HepG2 (cell line): ENCODE data around the gene NFS1. TPM values are rescaled to one million over a fixed set of nuclear protein-coding genes. Genes with fewer than 3 reads are reported as not detected.
A peak's percentile ranks its signal among the peaks of the same experiment; 100 is the strongest.

Source experiments
- AHR ChIP-seq: IDR thresholded peaks from 2 replicates; pipeline ENCODE4 v1.6.1; 2018; ENCODE audit warnings: missing genetic modification reagents, missing compliant biosample characterization
- FOXP1 ChIP-seq, 2 experiments: fragments of 450-650 bp in 1 of 2; IDR thresholded peaks; 2 replicates each; pipeline ENCODE4 v1.6.1; 2017 to 2018; ENCODE audit warnings: antibody characterized with exemption in 1 of 2
- KLF6 ChIP-seq: IDR thresholded peaks from 2 replicates; pipeline ENCODE4 v1.8.0; 2016; ENCODE audit warnings: missing biosample characterization, missing genetic modification reagents
- MBNL3 ChIP-seq: fragments of 250-450 bp; sonication (Bioruptor Pico); conservative IDR thresholded peaks from 2 replicates; pipeline ENCODE4 v1.8.0; 2022; ENCODE audit warnings: mild to moderate bottlenecking, inconsistent platforms
- MLLT10 ChIP-seq: sonication (generic); formaldehyde crosslinking; IDR thresholded peaks from 2 replicates; pipeline ENCODE4 v1.4.0; 2020; ENCODE audit warnings: missing genetic modification reagents
- NFKBIZ ChIP-seq: IDR thresholded peaks from 2 replicates; pipeline ENCODE4 v1.6.1; 2018; ENCODE audit warnings: missing genetic modification reagents, missing compliant biosample characterization
- NKX3-1 ChIP-seq: sonication (generic); formaldehyde crosslinking; IDR thresholded peaks from 2 replicates; pipeline ENCODE4 v1.5.0; 2020; ENCODE audit warnings: missing genetic modification reagents
- POLR2G ChIP-seq: fragments of 200-400 bp; formaldehyde crosslinking; IDR thresholded peaks from 2 replicates; pipeline ENCODE4 v1.6.1; 2018; ENCODE audit warnings: mild to moderate bottlenecking, low read depth, low read length, moderate library complexity
- RNF2 ChIP-seq: fragments of 450-650 bp; conservative IDR thresholded peaks from 2 replicates; pipeline ENCODE4 v1.6.1; 2016; ENCODE audit warnings: low read depth
- SALL1 ChIP-seq: sonication (generic); formaldehyde crosslinking; IDR thresholded peaks from 2 replicates; pipeline ENCODE4 v1.8.0; 2022; ENCODE audit warnings: mild to moderate bottlenecking, missing genetic modification reagents
- SETDB1 ChIP-seq: sonication (generic); formaldehyde crosslinking; IDR thresholded peaks from 2 replicates; pipeline ENCODE4 v1.5.1; 2020; ENCODE audit warnings: missing genetic modification reagents, mild to moderate bottlenecking, borderline replicate concordance
- SP140L ChIP-seq: sonication (generic); formaldehyde crosslinking; IDR thresholded peaks from 2 replicates; pipeline ENCODE4 v1.4.0; 2020; ENCODE audit warnings: missing genetic modification reagents, borderline replicate concordance
- SP5 ChIP-seq: IDR thresholded peaks from 2 replicates; pipeline ENCODE4 v1.6.1; 2016; ENCODE audit warnings: low read depth, borderline replicate concordance
- XBP1 ChIP-seq: sonication (generic); formaldehyde crosslinking; IDR thresholded peaks from 2 replicates; pipeline ENCODE4 v1.5.0; 2020; ENCODE audit warnings: missing genetic modification reagents
- ZBTB38 ChIP-seq: sonication (generic); formaldehyde crosslinking; IDR thresholded peaks from 2 replicates; pipeline ENCODE4 v1.5.1; 2020; ENCODE audit warnings: mild to moderate bottlenecking, missing genetic modification reagents
- ZNF354B ChIP-seq: sonication (generic); formaldehyde crosslinking; IDR thresholded peaks from 2 replicates; pipeline ENCODE4 v1.8.0; 2022; ENCODE audit warnings: mild to moderate bottlenecking, missing genetic modification reagents
- ZNF644 ChIP-seq: IDR thresholded peaks from 2 replicates; pipeline ENCODE4 v1.6.1; 2016; ENCODE audit warnings: low read depth
- ZNF678 ChIP-seq: sonication (generic); formaldehyde crosslinking; IDR thresholded peaks from 2 replicates; pipeline ENCODE4 v1.4.0; 2020; ENCODE audit warnings: mild to moderate bottlenecking, missing genetic modification reagents
- ZNF7 ChIP-seq: IDR thresholded peaks from 2 replicates; pipeline ENCODE4 v1.6.1; 2016; ENCODE audit warnings: missing biosample characterization, missing genetic modification reagents
- ZNF746 ChIP-seq: sonication (generic); formaldehyde crosslinking; IDR thresholded peaks from 2 replicates; pipeline ENCODE4 v1.8.0; 2022; ENCODE audit warnings: mild to moderate bottlenecking, missing genetic modification reagents
- ZNF782 ChIP-seq: sonication (generic); formaldehyde crosslinking; IDR thresholded peaks from 2 replicates; pipeline ENCODE4 v1.4.0; 2020; ENCODE audit warnings: missing genetic modification reagents, mild to moderate bottlenecking, borderline replicate concordance
- polyA plus RNA-seq, 8 experiments: library from polyadenylated mRNA; depleted of rRNA in 3 of 8; stranded (reverse) in 7 of 8; unstranded in 1 of 8; fragments of >200 nt; fragmentation: Illumina TruSeq in 4 of 8; extraction: Trizol in 4 of 8; gene quantifications; 2 replicates each; pipeline versions ENCODE4 v1.2.1 to v1.2.3, GENCODE V29; 2011 to 2016; ENCODE audit warnings: low read depth in 4 of 8, missing spikeins in 1 of 8, mixed read lengths in 1 of 8; ENCODE audit not compliant: insufficient read depth in 1 of 8
- total RNA-seq, 5 experiments: library from RNA; depleted of rRNA; stranded (reverse); fragments of >200 nt; fragmentation: Illumina TruSeq; extraction: Trizol; gene quantifications; 2 replicates each; pipeline ENCODE4 v1.2.3, GENCODE V29; 2016; ENCODE audit warnings: low read depth in 1 of 5
- TF ChIP-seq, protein P1 (sequence below), 2 experiments: sonication (generic) in 1 of 2; formaldehyde crosslinking in 1 of 2; IDR thresholded peaks; 2 replicates each; pipeline versions ENCODE4 v1.6.1 to v1.9.0; 2014 to 2022; ENCODE audit warnings: antibody characterized with exemption in 1 of 2, borderline replicate concordance in 1 of 2, inconsistent platforms in 1 of 2, low read depth in 1 of 2, missing genetic modification reagents in 1 of 2
- TF ChIP-seq, protein P2 (sequence below): sonication (generic); formaldehyde crosslinking; IDR thresholded peaks from 2 replicates; pipeline ENCODE4 v1.9.0; 2021; ENCODE audit warnings: missing genetic modification reagents, borderline replicate concordance
- TF ChIP-seq, protein P3 (sequence below): sonication (generic); formaldehyde crosslinking; IDR thresholded peaks from 2 replicates; pipeline ENCODE4 v1.8.0; 2022; ENCODE audit warnings: mild to moderate bottlenecking, missing genetic modification reagents

Gene NFS1
- total and polyA plus RNA-seq, 2 of the 13 experiments (the other 11 are each of a cell fraction or from before 2014, with no cell fraction given), result 65.9 to 88.1 TPM

DNA sequence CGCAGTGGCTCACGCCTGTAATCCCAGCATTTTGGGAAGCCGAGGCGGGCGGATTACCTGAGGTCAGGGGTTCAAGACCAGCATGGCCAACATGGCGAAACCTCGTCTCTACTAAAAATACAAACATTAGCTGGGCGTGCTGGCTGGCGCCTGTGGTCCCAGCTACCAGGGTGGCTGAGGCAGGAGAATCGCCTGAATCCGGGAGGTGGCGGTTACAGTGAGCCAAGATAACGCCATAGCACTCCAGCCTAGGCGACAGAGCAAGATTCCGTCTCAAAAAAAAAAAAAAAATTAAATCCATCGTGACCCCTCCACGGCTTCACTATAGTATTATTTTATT lies 33.2 kb downstream of the NFS1 start (continued):
- TF ChIP-seq, protein P1, sequence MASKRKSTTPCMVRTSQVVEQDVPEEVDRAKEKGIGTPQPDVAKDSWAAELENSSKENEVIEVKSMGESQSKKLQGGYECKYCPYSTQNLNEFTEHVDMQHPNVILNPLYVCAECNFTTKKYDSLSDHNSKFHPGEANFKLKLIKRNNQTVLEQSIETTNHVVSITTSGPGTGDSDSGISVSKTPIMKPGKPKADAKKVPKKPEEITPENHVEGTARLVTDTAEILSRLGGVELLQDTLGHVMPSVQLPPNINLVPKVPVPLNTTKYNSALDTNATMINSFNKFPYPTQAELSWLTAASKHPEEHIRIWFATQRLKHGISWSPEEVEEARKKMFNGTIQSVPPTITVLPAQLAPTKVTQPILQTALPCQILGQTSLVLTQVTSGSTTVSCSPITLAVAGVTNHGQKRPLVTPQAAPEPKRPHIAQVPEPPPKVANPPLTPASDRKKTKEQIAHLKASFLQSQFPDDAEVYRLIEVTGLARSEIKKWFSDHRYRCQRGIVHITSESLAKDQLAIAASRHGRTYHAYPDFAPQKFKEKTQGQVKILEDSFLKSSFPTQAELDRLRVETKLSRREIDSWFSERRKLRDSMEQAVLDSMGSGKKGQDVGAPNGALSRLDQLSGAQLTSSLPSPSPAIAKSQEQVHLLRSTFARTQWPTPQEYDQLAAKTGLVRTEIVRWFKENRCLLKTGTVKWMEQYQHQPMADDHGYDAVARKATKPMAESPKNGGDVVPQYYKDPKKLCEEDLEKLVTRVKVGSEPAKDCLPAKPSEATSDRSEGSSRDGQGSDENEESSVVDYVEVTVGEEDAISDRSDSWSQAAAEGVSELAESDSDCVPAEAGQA (IDR thresholded peaks at IDR 0.05; ENCODE audit: low read depth), result no peak
- TF ChIP-seq, protein P1 (CRISPR knock-in tag; IDR thresholded peaks at IDR 0.05; ENCODE audit: borderline replicate concordance), result no peak
- no peak for TF ChIP-seq RNF2
- no peak for TF ChIP-seq ZNF354B (CRISPR knock-in tag)
- TF ChIP-seq SP140L (CRISPR knock-in tag), result no peak
- TF ChIP-seq MLLT10 (CRISPR knock-in tag), result no peak
- no peak for TF ChIP-seq SP5 (CRISPR knock-in tag)
- 0 out of 2 replicates have a peak, but pooled peaks have one; percentile 58 for TF ChIP-seq ZNF782 (CRISPR knock-in tag)
- no peak for TF ChIP-seq NKX3-1 (CRISPR knock-in tag)
- TF ChIP-seq POLR2G, result no peak
- no peak for TF ChIP-seq ZNF644
- peak; percentile 65 for TF ChIP-seq ZBTB38 (CRISPR knock-in tag)
- no peak for TF ChIP-seq SALL1 (CRISPR knock-in tag)
- TF ChIP-seq XBP1 (CRISPR knock-in tag), result no peak
- TF ChIP-seq SETDB1, result no peak
- TF ChIP-seq, protein P2, sequence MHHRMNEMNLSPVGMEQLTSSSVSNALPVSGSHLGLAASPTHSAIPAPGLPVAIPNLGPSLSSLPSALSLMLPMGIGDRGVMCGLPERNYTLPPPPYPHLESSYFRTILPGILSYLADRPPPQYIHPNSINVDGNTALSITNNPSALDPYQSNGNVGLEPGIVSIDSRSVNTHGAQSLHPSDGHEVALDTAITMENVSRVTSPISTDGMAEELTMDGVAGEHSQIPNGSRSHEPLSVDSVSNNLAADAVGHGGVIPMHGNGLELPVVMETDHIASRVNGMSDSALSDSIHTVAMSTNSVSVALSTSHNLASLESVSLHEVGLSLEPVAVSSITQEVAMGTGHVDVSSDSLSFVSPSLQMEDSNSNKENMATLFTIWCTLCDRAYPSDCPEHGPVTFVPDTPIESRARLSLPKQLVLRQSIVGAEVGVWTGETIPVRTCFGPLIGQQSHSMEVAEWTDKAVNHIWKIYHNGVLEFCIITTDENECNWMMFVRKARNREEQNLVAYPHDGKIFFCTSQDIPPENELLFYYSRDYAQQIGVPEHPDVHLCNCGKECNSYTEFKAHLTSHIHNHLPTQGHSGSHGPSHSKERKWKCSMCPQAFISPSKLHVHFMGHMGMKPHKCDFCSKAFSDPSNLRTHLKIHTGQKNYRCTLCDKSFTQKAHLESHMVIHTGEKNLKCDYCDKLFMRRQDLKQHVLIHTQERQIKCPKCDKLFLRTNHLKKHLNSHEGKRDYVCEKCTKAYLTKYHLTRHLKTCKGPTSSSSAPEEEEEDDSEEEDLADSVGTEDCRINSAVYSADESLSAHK (CRISPR knock-in tag), result 0 out of 2 replicates have a peak, but pooled peaks have one; percentile 52
- TF ChIP-seq KLF6 (CRISPR knock-in tag), result no peak
- TF ChIP-seq FOXP1 (IDR thresholded peaks at IDR 0.05), result no peak
- TF ChIP-seq FOXP1 (CRISPR knock-in tag; IDR thresholded peaks at IDR 0.05), result no peak
- TF ChIP-seq ZNF746 (CRISPR knock-in tag), result no peak
- TF ChIP-seq MBNL3 (CRISPR knock-in tag), result no peak
- TF ChIP-seq ZNF678 (CRISPR knock-in tag), result 0 out of 2 replicates have a peak, but pooled peaks have one; percentile 45
- TF ChIP-seq AHR (CRISPR knock-in tag), result no peak
- TF ChIP-seq, protein P3, sequence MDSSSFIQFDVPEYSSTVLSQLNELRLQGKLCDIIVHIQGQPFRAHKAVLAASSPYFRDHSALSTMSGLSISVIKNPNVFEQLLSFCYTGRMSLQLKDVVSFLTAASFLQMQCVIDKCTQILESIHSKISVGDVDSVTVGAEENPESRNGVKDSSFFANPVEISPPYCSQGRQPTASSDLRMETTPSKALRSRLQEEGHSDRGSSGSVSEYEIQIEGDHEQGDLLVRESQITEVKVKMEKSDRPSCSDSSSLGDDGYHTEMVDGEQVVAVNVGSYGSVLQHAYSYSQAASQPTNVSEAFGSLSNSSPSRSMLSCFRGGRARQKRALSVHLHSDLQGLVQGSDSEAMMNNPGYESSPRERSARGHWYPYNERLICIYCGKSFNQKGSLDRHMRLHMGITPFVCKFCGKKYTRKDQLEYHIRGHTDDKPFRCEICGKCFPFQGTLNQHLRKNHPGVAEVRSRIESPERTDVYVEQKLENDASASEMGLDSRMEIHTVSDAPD (CRISPR knock-in tag), result peak; percentile 28; the same call in 1 of the 2 replicates
- no peak for TF ChIP-seq NFKBIZ (CRISPR knock-in tag)
- TF ChIP-seq ZNF7 (CRISPR knock-in tag), result no peak
